ENCODE measurements around the gene ADARB1.

Gene ADARB1

GRCh38 chr21:45105906-45106485, 31.6 kb downstream of the ADARB1 start:
- DNase-seq (ENCODE audit: insufficient read length, low spot score): no peak
- no peak for TF ChIP-seq CTCF (IDR thresholded peaks at IDR 0.05; ENCODE audit: insufficient read depth, missing control alignments)
- no peak for FAIRE-seq

GRCh38 chr21:45108034-45108790, 33.8 kb downstream of the ADARB1 start:
- TF ChIP-seq CTCF (IDR thresholded peaks at IDR 0.05; ENCODE audit: insufficient read depth, missing control alignments): no peak
- DNase-seq (ENCODE audit: insufficient read length, low spot score): no peak
- FAIRE-seq: no peak

GRCh38 chr21:45108808-45109781, 34.7 kb downstream of the ADARB1 start:
- no peak for TF ChIP-seq CTCF (IDR thresholded peaks at IDR 0.05; ENCODE audit: insufficient read depth, missing control alignments)
- DNase-seq (ENCODE audit: insufficient read length, low spot score) (no peak), FAIRE-seq (no peak)

- FAIRE-seq: no peak
- TF ChIP-seq CTCF (IDR thresholded peaks at IDR 0.05; ENCODE audit: insufficient read depth, missing control alignments): no peak
- no peak for DNase-seq (ENCODE audit: insufficient read length, low spot score)
Observed at GRCh38 chr21:45109831-45110492, 35.6 kb downstream of the ADARB1 start.

- no peak for TF ChIP-seq CTCF (IDR thresholded peaks at IDR 0.05; ENCODE audit: insufficient read depth, missing control alignments)
- FAIRE-seq: no peak
- no peak for DNase-seq (ENCODE audit: insufficient read length, low spot score)
Observed at GRCh38 chr21:45110873-45111624, 36.7 kb downstream of the ADARB1 start.

GRCh38 chr21:45111703-45112102, 37.3 kb downstream of the ADARB1 start:
- FAIRE-seq: no peak
- TF ChIP-seq CTCF (IDR thresholded peaks at IDR 0.05; ENCODE audit: insufficient read depth, missing control alignments): no peak
- no peak for DNase-seq (ENCODE audit: insufficient read length, low spot score)
